OCI-LY1 (cell line): ENCODE measurements around the gene IDUA.

ENCODE experiments used
- H2AFZ ChIP-seq: fragments of 200-600 bp; sonication (generic), shearing (Covaris generic); 2 replicates; pipeline ENCODE4 v1.6.0; 2014; ENCODE audit warnings: antibody characterized with exemption, mild to moderate bottlenecking, low read length
- H3F3A ChIP-seq: fragments of 200-600 bp; sonication (generic), shearing (Covaris generic); 2 replicates; pipeline ENCODE4 v1.6.0; 2014; ENCODE audit warnings: mild to moderate bottlenecking, antibody characterized with exemption, low read length, moderate library complexity; ENCODE audit not compliant: insufficient read depth
- H3K27ac ChIP-seq: fragments of 200-600 bp; sonication (generic); 2 replicates; pipeline ENCODE4 v1.5.1; 2014; ENCODE audit warnings: low read length, mixed run types, mild to moderate bottlenecking, low read depth; ENCODE audit not compliant: poor library complexity, severe bottlenecking
- H3K27me3 ChIP-seq: fragments of 200-600 bp; sonication (generic); 2 replicates; pipeline ENCODE4 v1.6.0; 2014; ENCODE audit warnings: antibody characterized with exemption, mild to moderate bottlenecking, low read length, moderate library complexity; ENCODE audit not compliant: insufficient read depth
- H3K36me3 ChIP-seq: fragments of 200-600 bp; sonication (generic); 2 replicates; pipeline ENCODE4 v1.6.1; 2014; ENCODE audit warnings: mild to moderate bottlenecking, antibody characterized with exemption, low read length, moderate library complexity, mixed read lengths; ENCODE audit not compliant: insufficient read depth
- H3K4me1 ChIP-seq: fragments of 200-600 bp; sonication (generic); 2 replicates; pipeline ENCODE4 v1.5.1; 2014; ENCODE audit warnings: mild to moderate bottlenecking, low read length, moderate library complexity; ENCODE audit not compliant: insufficient read depth, severe bottlenecking
- H3K4me2 ChIP-seq: fragments of 200-600 bp; sonication (generic), shearing (Covaris generic); 2 replicates; pipeline ENCODE4 v1.6.1; 2014; ENCODE audit warnings: low read length
- H3K4me3 ChIP-seq: fragments of 200-600 bp; sonication (generic); 2 replicates; pipeline ENCODE4 v1.5.1; 2014; ENCODE audit warnings: low read length, low read depth, mild to moderate bottlenecking, mixed read lengths; ENCODE audit not compliant: poor library complexity, severe bottlenecking
- H3K79me2 ChIP-seq: fragments of 200-600 bp; shearing (Covaris generic); 2 replicates; pipeline ENCODE4 v1.6.1; 2016; ENCODE audit warnings: mixed run types, low read length, mixed read lengths; ENCODE audit not compliant: insufficient read depth
- H3K9ac ChIP-seq: fragments of 200-600 bp; sonication (generic), shearing (Covaris generic); 2 replicates; pipeline ENCODE4 v1.6.1; 2014; ENCODE audit warnings: mild to moderate bottlenecking, low read length, mixed read lengths
- H3K9me2 ChIP-seq: fragments of 200-600 bp; sonication (generic), shearing (Covaris generic); 2 replicates; pipeline ENCODE4 v1.6.1; 2014; ENCODE audit warnings: low read depth, mild to moderate bottlenecking, low read length, mixed read lengths
- H3K9me3 ChIP-seq: fragments of 200-600 bp; shearing (Covaris generic); 2 replicates; pipeline ENCODE4 v1.6.1; 2014; ENCODE audit warnings: low read length, mixed read lengths
- H4K20me1 ChIP-seq: fragments of 200-600 bp; sonication (generic), shearing (Covaris generic); 2 replicates; pipeline ENCODE4 v1.6.0; 2016; ENCODE audit warnings: mild to moderate bottlenecking, low read length; ENCODE audit not compliant: insufficient read depth
- EZH2 ChIP-seq: fragments of 200-600 bp; sonication (generic), shearing (Covaris generic); IDR thresholded peaks from 2 replicates; pipeline ENCODE4 v1.8.0; 2017; ENCODE audit warnings: borderline replicate concordance, mixed run types, mild to moderate bottlenecking, antibody characterized with exemption, low read length, moderate library complexity, mixed read lengths
- TF ChIP-seq, protein P1 (sequence below): fragments of 200-600 bp; sonication (generic), shearing (Covaris generic); IDR thresholded peaks from 2 replicates; pipeline ENCODE4 v1.5.1; 2017; ENCODE audit warnings: mild to moderate bottlenecking, antibody characterized with exemption, low read length, moderate library complexity, mixed read lengths

Gene IDUA

DNA sequence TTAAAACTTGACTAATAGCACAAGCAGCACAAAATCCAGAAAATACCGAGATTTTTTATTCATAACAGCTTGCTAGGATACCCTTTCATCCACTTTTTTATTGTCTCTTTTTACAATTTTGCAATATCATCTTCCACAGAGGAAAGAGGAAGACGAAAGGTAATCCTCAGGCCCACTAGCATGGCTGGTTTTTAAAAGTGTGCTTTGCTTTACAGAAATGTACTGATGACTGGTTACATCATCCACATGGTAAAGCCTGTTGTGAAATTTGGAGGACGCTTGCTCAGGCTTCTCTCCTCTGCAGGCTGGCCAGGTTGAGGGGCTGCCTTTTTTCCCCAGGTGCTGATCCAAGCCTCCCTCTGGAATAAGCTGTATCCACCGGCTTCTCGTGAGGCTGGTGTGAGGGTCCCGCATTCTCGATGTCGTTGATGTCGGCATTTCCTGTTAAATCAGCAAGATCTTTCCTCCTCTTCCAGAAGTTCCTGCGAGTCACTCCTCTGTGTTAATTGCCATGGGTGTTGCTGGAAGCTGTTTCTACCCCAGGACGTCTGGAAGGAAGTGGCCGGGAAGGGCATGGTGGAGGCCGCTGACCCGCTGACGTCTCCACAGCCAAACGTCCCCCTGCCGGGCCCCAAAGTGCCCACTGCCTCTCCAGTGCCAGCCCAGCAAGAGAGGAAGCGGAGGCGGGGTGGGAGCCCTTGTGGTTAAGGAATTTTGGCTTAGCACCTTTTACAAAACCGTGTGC lies 7.7 kb upstream of the IDUA start:
- Histone ChIP-seq H3F3A (no peaks in the 10 kb centered on the region), H3K9ac (no peak overlapping the region), H2AFZ (no peak overlapping the region), H3K4me2 (no peak overlapping the region), H3K79me2 (no peaks in the 10 kb centered on the region), H3K4me3 (no peak overlapping the region), H3K36me3 (no peaks in the 10 kb centered on the region), H3K4me1 (no peaks in the 10 kb centered on the region), H3K9me2 (no peaks in the 10 kb centered on the region), H3K9me3 (no peaks in the 10 kb centered on the region), H3K27ac (no peak overlapping the region), H3K27me3 (no peaks in the 10 kb centered on the region), H4K20me1 (no peaks in the 10 kb centered on the region)
- TF ChIP-seq, protein P1, sequence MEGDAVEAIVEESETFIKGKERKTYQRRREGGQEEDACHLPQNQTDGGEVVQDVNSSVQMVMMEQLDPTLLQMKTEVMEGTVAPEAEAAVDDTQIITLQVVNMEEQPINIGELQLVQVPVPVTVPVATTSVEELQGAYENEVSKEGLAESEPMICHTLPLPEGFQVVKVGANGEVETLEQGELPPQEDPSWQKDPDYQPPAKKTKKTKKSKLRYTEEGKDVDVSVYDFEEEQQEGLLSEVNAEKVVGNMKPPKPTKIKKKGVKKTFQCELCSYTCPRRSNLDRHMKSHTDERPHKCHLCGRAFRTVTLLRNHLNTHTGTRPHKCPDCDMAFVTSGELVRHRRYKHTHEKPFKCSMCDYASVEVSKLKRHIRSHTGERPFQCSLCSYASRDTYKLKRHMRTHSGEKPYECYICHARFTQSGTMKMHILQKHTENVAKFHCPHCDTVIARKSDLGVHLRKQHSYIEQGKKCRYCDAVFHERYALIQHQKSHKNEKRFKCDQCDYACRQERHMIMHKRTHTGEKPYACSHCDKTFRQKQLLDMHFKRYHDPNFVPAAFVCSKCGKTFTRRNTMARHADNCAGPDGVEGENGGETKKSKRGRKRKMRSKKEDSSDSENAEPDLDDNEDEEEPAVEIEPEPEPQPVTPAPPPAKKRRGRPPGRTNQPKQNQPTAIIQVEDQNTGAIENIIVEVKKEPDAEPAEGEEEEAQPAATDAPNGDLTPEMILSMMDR = no peak

- Histone ChIP-seq H3K9me2 (no peaks in the 10 kb centered on the region), H3K36me3 (no peaks in the 10 kb centered on the region), H3K9ac (no peak overlapping the region), H3K4me2 (no peak overlapping the region), H4K20me1 (no peaks in the 10 kb centered on the region), H3K9me3 (no peaks in the 10 kb centered on the region), H2AFZ (no peak overlapping the region), H3K4me1 (peaks cover 11% of the 10 kb centered on the region), H3K27ac (no peak overlapping the region), H3K27me3 (no peaks in the 10 kb centered on the region), H3K4me3 (no peak overlapping the region), H3F3A (no peaks in the 10 kb centered on the region), H3K79me2 (no peaks in the 10 kb centered on the region)
- TF ChIP-seq EZH2 = no peak
- TF ChIP-seq, protein P1 = no peak
These were observed 4.6 kb upstream of the IDUA start for GRCh38 chr4:982291-982690.

DNA sequence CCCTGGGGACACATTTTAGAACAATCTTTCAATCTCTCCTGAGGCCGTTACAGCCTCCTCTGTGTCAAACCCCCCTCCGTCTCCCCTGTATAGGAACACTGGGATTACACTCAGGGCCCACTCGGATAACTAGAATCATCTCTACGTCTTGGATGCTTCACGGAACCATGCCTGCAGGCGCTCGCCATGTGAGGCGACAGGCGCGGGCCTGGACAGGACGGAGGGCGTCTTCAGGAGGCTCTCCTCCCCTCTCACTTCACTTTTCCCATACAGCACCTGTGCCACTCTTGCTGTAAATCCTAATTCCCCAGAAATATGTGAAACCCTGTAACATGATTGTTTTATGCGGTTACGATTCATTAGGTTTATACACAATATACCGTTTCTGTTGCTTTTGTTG lies 4.0 kb upstream of the IDUA start:
- no peak overlapping the region for H2AFZ ChIP-seq
- no peaks in the 10 kb centered on the region for H3K27me3 ChIP-seq

More for the DNA sequence above, 4.0 kb upstream of the IDUA start:
- Histone ChIP-seq H3K4me1 (peaks cover 16% of the 10 kb centered on the region), H3K4me2 (no peak overlapping the region), H3K36me3 (no peaks in the 10 kb centered on the region), H3F3A (no peaks in the 10 kb centered on the region), H3K79me2 (no peaks in the 10 kb centered on the region), H4K20me1 (no peaks in the 10 kb centered on the region), H3K9ac (no peak overlapping the region), H3K27ac (no peak overlapping the region), H3K9me2 (no peaks in the 10 kb centered on the region), H3K9me3 (no peaks in the 10 kb centered on the region), H3K4me3 (no peak overlapping the region)
- no peak for TF ChIP-seq EZH2
- TF ChIP-seq, protein P1 = no peak
